Right lobe of liver (tissue), 5 donors: ENCODE data around the gene COL27A1. TPM values are rescaled to one million over a fixed set of nuclear protein-coding genes. Genes with fewer than 3 reads are reported as not detected.

Source experiments
- microRNA counts: library from miRNA; unstranded; fragments of <30 nt; microRNA quantifications from one replicate; lab custom pipeline; 2016
- microRNA-seq, 2 donors: library from miRNA; unstranded; fragments of <30 nt; microRNA quantifications; one replicate each; pipeline ENCODE4, GENCODE V29; 2019 to 2020
- small RNA-seq, 2 experiments: library from RNA; depleted of rRNA; stranded (forward); fragments of <200 nt; gene quantifications; one replicate each; pipeline ENCODE3, GENCODE V24; 2016
- total RNA-seq, 6 experiments: library from RNA; depleted of rRNA in 2 of 6; stranded (reverse); fragments of >200 nt in 2 of 6; fragmentation: NEBNext Ultra II Directional in 3 of 6; extraction: Animal tissue kit (Norgen Biotek cat#: 25700) in 3 of 6; gene quantifications; one replicate each; pipeline versions ENCODE4 v1.1.0 to v1.2.4, GENCODE V29; 2016 to 2023
- donor health status: DM: no; HTN: no; CAD: no.
- donor health status: DM: no; HTN: no; CAD: no.
- donor health status: DM: no; HTN: yes; CAD: no.
- donor health status: DM: no; HTN: yes; CAD: no.

COL27A1 gene
- total RNA-seq, 6 experiments from 2014 or later: 11.8 to 51.9 (median 29.3) TPM

MicroRNAs encoded within 50 kb of the gene (microRNA counts, 767-probe panel; counts per million panel counts)
- microRNA hsa-miR-455-3p (lab: Ali Mortazavi, UCI) (237 counts per million), microRNA hsa-miR-455-5p (lab: Ali Mortazavi, UCI) (237 counts per million)

Small RNA genes lying within 50 kb of the gene (microRNA-seq; reads per million reads assigned to microRNA genes)
- 7,105 to 8,015 reads per million in 2 donors for gene MIR455

Small RNA genes lying within 50 kb of the gene (small RNA-seq; reads per million reads assigned to genes)
- gene MIR455: 16.6 to 34.6 reads per million in 2 experiments

Other genes with a start within 250 kb of the COL27A1 start
- 1,000 to 10,000 TPM; 2,202 to 7,072 (median 5,221) TPM for gene AMBP, start 77.2 kb upstream of the COL27A1 start, total RNA-seq
- gene KIF12, start 56.2 kb upstream of the COL27A1 start, total RNA-seq: 10 to 100 TPM in 5 of 6 experiments, 1 to 10 TPM in 1; 3.1 to 24.3 (median 14.2) TPM
- over 10,000 TPM; 11,577 to 28,471 (median 22,756) TPM for gene ORM1, start 167.6 kb downstream of the COL27A1 start, total RNA-seq
- gene ORM2, start 174.3 kb downstream of the COL27A1 start, total RNA-seq: 1,000 to 10,000 TPM; 3,162 to 5,107 (median 3,869) TPM
- gene AKNA, start 232.4 kb downstream of the COL27A1 start, total RNA-seq: 10 to 100 TPM in 3 of 6 experiments, 1 to 10 TPM in 3; 4.7 to 15.1 (median 9.8) TPM